ENCODE data around the gene BCL2.

DNA sequence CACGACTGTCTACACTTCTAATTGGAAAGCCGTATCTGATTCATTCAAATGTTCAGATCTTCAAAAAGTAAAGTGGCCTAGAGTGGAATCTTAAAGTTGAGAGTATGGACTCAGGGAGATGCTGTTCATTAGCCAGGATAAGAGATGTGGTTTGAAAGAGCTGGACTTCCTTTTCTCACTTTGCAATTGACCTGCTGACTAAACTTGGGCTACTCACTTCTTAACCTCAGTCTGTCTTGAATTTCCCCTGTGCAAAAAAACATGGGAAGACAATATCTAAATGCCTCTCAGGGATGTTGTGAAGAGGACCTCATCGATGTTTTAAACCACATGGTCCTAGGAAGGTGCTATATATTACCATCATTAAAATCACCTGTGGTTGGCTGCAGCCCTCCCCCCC lies 64.1 kb downstream of the BCL2 start:
- TF ChIP-seq, protein P1, sequence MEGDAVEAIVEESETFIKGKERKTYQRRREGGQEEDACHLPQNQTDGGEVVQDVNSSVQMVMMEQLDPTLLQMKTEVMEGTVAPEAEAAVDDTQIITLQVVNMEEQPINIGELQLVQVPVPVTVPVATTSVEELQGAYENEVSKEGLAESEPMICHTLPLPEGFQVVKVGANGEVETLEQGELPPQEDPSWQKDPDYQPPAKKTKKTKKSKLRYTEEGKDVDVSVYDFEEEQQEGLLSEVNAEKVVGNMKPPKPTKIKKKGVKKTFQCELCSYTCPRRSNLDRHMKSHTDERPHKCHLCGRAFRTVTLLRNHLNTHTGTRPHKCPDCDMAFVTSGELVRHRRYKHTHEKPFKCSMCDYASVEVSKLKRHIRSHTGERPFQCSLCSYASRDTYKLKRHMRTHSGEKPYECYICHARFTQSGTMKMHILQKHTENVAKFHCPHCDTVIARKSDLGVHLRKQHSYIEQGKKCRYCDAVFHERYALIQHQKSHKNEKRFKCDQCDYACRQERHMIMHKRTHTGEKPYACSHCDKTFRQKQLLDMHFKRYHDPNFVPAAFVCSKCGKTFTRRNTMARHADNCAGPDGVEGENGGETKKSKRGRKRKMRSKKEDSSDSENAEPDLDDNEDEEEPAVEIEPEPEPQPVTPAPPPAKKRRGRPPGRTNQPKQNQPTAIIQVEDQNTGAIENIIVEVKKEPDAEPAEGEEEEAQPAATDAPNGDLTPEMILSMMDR (IDR thresholded peaks at IDR 0.05): no peak
- TF ChIP-seq EZH2 (IDR thresholded peaks at IDR 0.05): no peak
- no peak for TF ChIP-seq EZH2phosphoT487 (IDR thresholded peaks at IDR 0.05)
